Mammary epithelial cell (primary cell): Measurements from ENCODE around the gene ANKRD34A.

ENCODE experiments used
- EZH2 ChIP-seq: IDR thresholded peaks from 2 replicates; pipeline ENCODE4 v1.6.1; 2012; ENCODE audit warnings: low read length, inconsistent platforms, borderline replicate concordance
- TF ChIP-seq, protein P1 (sequence below), 2 donors: IDR thresholded peaks in 1 of 2; conservative IDR thresholded peaks in 1 of 2; 2 replicates each; pipeline ENCODE4 v1.5.1; 2011 to 2012; ENCODE audit warnings: inconsistent platforms in 2 of 2, low read length in 2 of 2, mild to moderate bottlenecking in 2 of 2, control low read depth in 1 of 2, low read depth in 1 of 2; ENCODE audit not compliant: insufficient read depth in 1 of 2; ENCODE audit errors: extremely low read depth in 1 of 2

DNA sequence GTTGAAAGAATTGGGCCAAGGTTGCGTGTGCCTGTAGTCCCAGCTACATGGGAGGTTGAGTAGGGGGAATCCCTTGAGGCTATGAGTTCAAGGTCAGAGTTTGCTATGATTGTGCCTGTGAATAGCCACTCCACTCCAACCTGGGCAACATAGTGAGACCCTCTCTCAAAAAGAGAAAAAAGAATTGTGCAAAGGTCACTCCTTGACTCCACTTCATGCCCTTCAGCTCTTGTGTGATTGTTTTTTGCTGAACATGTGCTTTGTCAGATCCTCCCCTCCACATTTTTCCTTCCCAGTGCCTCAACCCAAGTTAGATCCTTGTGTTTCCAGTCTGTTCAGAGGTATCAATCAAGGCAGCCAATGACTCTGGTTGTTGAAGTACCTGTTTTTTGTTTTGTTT, 23.6 kb upstream of the ANKRD34A start:
- TF ChIP-seq, protein P1, sequence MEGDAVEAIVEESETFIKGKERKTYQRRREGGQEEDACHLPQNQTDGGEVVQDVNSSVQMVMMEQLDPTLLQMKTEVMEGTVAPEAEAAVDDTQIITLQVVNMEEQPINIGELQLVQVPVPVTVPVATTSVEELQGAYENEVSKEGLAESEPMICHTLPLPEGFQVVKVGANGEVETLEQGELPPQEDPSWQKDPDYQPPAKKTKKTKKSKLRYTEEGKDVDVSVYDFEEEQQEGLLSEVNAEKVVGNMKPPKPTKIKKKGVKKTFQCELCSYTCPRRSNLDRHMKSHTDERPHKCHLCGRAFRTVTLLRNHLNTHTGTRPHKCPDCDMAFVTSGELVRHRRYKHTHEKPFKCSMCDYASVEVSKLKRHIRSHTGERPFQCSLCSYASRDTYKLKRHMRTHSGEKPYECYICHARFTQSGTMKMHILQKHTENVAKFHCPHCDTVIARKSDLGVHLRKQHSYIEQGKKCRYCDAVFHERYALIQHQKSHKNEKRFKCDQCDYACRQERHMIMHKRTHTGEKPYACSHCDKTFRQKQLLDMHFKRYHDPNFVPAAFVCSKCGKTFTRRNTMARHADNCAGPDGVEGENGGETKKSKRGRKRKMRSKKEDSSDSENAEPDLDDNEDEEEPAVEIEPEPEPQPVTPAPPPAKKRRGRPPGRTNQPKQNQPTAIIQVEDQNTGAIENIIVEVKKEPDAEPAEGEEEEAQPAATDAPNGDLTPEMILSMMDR (conservative IDR thresholded peaks at IDR 0.05 in 1 of 2, IDR thresholded peaks at IDR 0.05 in 1 of 2; ENCODE audit: extremely low read depth in 1 of 2, insufficient read depth in 1 of 2, low read depth in 1 of 2, low read length in 2 of 2) = no peak
- TF ChIP-seq EZH2 = no peak
